ENCODE measurements around the gene ETV6. TPM values are rescaled to one million over a fixed set of nuclear protein-coding genes. Genes with fewer than 3 reads are reported as not detected.

Gene ETV6
- total and polyA plus RNA-seq, 2 experiments from 2014 or later, result 9.1 to 11.9 TPM

DNA sequence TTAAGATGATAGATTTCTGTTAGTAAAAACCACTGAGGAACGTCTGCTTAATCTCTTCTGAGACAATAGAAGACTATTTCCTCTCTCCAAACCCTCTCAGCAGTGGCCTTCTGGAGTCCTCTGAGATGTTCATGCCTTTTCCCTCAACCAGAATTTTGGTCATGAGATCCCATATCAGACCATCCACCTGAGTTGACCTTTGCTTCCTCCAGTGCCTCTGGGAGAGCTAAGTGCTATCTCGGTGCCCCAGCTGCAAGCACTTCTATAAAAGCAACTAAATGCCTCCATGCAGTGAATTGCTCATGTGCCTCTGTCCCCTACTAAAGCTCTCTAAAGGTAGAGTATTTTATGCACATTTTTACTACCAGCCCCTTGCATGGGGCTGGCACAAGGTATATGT is 248.4 kb downstream of the ETV6 start:
- TF ChIP-seq, protein P1, sequence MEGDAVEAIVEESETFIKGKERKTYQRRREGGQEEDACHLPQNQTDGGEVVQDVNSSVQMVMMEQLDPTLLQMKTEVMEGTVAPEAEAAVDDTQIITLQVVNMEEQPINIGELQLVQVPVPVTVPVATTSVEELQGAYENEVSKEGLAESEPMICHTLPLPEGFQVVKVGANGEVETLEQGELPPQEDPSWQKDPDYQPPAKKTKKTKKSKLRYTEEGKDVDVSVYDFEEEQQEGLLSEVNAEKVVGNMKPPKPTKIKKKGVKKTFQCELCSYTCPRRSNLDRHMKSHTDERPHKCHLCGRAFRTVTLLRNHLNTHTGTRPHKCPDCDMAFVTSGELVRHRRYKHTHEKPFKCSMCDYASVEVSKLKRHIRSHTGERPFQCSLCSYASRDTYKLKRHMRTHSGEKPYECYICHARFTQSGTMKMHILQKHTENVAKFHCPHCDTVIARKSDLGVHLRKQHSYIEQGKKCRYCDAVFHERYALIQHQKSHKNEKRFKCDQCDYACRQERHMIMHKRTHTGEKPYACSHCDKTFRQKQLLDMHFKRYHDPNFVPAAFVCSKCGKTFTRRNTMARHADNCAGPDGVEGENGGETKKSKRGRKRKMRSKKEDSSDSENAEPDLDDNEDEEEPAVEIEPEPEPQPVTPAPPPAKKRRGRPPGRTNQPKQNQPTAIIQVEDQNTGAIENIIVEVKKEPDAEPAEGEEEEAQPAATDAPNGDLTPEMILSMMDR (IDR thresholded peaks at IDR 0.05; ENCODE audit: low read depth, low read length), result no peak

DNA sequence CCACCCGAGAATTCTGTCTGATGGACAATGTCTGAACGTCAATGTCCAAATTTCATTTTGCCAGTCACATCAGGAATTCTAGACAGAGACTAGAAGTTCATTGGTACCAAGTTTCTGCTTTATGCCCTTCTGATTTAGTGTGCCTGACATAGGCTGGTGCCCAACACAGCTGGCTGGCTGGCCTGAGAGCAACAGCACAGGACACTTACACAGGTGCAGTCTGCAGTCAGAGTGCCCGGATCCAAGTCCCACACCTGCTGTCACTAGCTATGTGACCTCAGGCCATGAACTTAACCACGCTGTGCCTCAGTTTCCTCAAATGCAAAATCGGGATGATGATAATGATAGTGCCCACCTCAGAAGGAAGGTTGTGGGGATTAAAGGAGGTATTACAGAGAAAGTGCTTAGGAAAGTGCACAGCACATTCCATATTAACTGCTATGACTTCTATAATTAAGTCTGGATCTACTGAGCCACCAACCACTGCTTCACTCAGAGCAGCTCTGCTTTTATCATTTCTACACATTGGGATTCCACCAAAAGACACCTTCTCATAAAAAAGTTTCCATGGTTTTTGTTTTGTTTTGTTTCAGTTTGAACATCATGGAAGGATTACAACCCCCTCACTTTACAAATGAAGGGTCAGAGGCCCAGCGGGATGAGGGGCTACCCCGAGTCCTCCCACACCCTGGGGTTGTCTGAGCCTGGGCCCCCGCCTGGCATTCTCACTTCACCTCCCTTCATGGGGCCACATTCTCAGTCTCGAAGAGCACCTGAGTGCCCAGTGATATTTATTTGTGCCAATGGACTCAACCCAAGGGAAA is 252.4 kb downstream of the ETV6 start:
- Histone ChIP-seq H3K4me1 (ENCODE audit: low read depth) (no peaks in the 10 kb centered on the region), H3K9me3 (ENCODE audit: low read depth) (no peaks in the 10 kb centered on the region), H3K36me3 (no peaks in the 10 kb centered on the region), H3K4me3 (no peak overlapping the region), H3K27me3 (no peaks in the 10 kb centered on the region), H3K27ac (no peak overlapping the region)
- no peak for DNase-seq (ENCODE audit: low read depth in 1 of 2, low spot score in 1 of 2)
- TF ChIP-seq, protein P1 (IDR thresholded peaks at IDR 0.05; ENCODE audit: low read depth, low read length), result no peak

More for the DNA sequence above, 248.4 kb downstream of the ETV6 start:
- Histone ChIP-seq H3K4me1 (ENCODE audit: low read depth) (no peaks in the 10 kb centered on the region), H3K27me3 (no peaks in the 10 kb centered on the region), H3K9me3 (ENCODE audit: low read depth) (no peaks in the 10 kb centered on the region), H3K27ac (no peak overlapping the region), H3K36me3 (no peaks in the 10 kb centered on the region), H3K4me3 (no peak overlapping the region)
- DNase-seq (ENCODE audit: low read depth in 1 of 2, low spot score in 1 of 2), result no peak

DNA sequence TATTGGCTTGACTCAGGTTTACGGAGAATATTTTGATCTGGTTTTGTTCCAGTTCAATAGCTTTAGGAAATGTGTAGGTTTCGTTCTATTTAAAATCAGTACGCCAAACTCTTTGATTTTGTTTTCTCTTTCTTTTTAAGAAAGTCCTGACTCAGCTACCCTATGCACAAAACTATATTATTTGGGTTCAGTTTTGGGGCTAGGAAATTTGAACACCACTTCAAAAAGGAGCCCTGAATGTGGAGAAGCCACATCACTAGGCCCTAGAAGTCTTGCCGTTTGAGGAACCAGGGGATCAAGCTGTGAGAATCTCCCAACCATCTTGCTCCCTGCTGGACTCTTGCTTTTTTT is 253.0 kb downstream of the ETV6 start:
- H3K27ac ChIP-seq, result no peak overlapping the region
- TF ChIP-seq, protein P1 (IDR thresholded peaks at IDR 0.05; ENCODE audit: low read depth, low read length), result no peak
- no peaks in the 10 kb centered on the region for H3K4me1 ChIP-seq (ENCODE audit: low read depth)
- H3K36me3 ChIP-seq, result no peaks in the 10 kb centered on the region
- DNase-seq (ENCODE audit: low read depth in 1 of 2, low spot score in 1 of 2), result no peak
- no peaks in the 10 kb centered on the region for H3K27me3 ChIP-seq
- H3K9me3 ChIP-seq (ENCODE audit: low read depth), result no peaks in the 10 kb centered on the region
- H3K4me3 ChIP-seq, result no peak overlapping the region

DNA sequence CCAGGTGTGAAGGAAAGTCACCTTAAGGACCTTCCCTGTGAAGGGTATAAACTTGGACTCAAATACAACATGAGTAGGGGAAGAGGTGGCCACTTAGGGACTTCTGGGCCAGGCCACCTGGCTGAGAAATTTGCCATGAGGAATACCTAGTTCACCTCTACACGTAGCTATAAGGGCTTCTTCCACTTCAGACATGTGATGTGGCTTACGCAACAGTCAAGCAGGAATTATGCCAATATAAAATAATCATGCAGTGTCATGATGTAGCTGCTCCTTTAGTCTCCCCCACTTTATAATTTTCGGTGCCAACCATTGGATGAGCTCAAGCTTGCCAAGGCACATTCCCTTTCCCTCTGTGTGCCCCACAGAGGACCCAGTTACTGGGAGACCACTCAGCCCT is 254.7 kb downstream of the ETV6 start:
- TF ChIP-seq, protein P1 (IDR thresholded peaks at IDR 0.05; ENCODE audit: low read depth, low read length), result no peak
- no peaks in the 10 kb centered on the region for H3K4me1 ChIP-seq (ENCODE audit: low read depth)
- no peaks in the 10 kb centered on the region for H3K9me3 ChIP-seq (ENCODE audit: low read depth)
- H3K4me3 ChIP-seq, result no peak overlapping the region
- no peaks in the 10 kb centered on the region for H3K36me3 ChIP-seq
- no peak overlapping the region for H3K27ac ChIP-seq
- DNase-seq (ENCODE audit: low read depth in 1 of 2, low spot score in 1 of 2), result no peak
- no peaks in the 10 kb centered on the region for H3K27me3 ChIP-seq

DNA sequence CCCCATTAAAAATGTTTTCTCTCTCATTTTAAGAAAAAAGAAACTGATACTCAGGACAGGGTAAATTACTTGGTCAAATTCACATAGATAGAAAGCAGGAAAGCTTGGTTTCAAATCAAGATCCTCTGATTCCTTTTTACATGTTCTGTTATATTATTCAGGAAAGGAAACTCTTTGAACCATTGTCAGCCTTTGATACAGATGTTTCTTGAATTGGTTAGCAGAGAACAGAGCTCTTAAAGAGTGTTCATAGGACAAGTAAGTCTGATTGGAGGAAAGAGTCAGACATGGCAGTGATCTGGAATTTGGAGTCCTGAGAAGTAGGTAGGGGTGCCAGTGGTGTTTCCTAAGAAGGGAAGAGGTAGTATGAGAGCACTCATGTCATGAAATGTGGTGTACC is 256.1 kb downstream of the ETV6 start:
- Histone ChIP-seq H3K36me3 (no peaks in the 10 kb centered on the region), H3K4me1 (ENCODE audit: low read depth) (no peaks in the 10 kb centered on the region), H3K27me3 (no peaks in the 10 kb centered on the region), H3K9me3 (ENCODE audit: low read depth) (no peaks in the 10 kb centered on the region), H3K27ac (no peak overlapping the region), H3K4me3 (no peak overlapping the region)
- TF ChIP-seq, protein P1 (IDR thresholded peaks at IDR 0.05; ENCODE audit: low read depth, low read length), result no peak
- DNase-seq (ENCODE audit: low read depth in 1 of 2, low spot score in 1 of 2), result no peak

Measured in cardiac muscle cell (in vitro differentiated cells and primary cell).